Measurements from ENCODE around the gene TCFL5.

DNA sequence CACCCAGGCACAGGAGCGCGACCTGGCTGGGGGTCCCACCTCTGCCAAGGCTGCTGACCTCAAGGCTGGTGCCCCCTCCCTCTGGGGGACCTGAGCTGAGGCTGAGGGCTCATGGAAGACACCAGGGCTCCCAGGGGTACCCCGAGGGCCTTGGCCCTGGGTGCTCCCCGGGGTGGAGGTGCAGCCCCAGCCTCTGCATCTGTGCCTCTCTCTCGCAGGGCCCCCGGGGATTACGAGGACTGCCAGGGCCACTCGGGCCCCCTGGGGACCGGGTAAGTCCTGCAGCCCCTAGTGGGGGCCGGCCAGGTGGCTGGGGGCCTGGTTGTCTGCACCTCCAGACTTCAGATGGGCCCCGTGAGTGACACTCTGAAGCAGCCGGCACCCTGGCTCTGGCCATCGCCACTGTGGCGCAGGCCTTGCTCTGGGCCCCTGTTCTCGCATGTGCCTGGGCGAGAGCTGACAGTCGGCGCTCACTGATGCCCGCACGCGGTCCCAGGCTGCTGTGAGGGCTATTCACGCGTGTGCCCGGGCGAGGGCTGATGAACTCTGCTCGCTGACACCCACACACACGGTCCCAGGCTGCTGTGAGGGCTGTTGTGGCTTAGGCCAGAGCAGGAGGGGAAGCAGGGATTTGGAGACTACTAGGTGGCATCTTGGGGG lies 35.5 kb downstream of the TCFL5 start:
- TF ChIP-seq, protein P1, sequence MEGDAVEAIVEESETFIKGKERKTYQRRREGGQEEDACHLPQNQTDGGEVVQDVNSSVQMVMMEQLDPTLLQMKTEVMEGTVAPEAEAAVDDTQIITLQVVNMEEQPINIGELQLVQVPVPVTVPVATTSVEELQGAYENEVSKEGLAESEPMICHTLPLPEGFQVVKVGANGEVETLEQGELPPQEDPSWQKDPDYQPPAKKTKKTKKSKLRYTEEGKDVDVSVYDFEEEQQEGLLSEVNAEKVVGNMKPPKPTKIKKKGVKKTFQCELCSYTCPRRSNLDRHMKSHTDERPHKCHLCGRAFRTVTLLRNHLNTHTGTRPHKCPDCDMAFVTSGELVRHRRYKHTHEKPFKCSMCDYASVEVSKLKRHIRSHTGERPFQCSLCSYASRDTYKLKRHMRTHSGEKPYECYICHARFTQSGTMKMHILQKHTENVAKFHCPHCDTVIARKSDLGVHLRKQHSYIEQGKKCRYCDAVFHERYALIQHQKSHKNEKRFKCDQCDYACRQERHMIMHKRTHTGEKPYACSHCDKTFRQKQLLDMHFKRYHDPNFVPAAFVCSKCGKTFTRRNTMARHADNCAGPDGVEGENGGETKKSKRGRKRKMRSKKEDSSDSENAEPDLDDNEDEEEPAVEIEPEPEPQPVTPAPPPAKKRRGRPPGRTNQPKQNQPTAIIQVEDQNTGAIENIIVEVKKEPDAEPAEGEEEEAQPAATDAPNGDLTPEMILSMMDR (IDR thresholded peaks at IDR 0.05; ENCODE audit: insufficient read depth, low read depth, low read length), result no peak
- TF ChIP-seq EZH2 (IDR thresholded peaks at IDR 0.05; ENCODE audit: insufficient read depth, low read length), result no peak
